GM23338 (cell line): ENCODE data around the gene LCE3B. TPM values are rescaled to one million over a fixed set of nuclear protein-coding genes. Genes with fewer than 3 reads are reported as not detected.
A peak's percentile ranks its signal among the peaks of the same experiment; 100 is the strongest.
"Not testable (repeated sequence)": the region's sequence is repeated elsewhere in the genome, so short reads cannot be mapped to it uniquely, and the experiment has no call there.

ENCODE experiments used
- ATAC-seq: fragments of 200-7000 bp; cut with Tn5 transposase; 3 replicates; pipeline ENCODE4 v1.9.1; 2020
- DNase-seq: peaks from one replicate; pipeline ENCODE4 v3.0.0-alpha.2; 2015; ENCODE audit warnings: low spot score
- H2AFZ ChIP-seq: fragments of 200-600 bp; sonication (generic); 2 replicates; pipeline ENCODE4 v1.8.0; 2016; ENCODE audit warnings: antibody characterized with exemption, mild to moderate bottlenecking, moderate library complexity
- H3F3A ChIP-seq: fragments of 200-600 bp; sonication (generic); replicated peaks from 2 replicates; pipeline ENCODE4 v1.8.0; 2017; ENCODE audit warnings: antibody characterized with exemption, mixed run types, low read depth
- H3K27ac ChIP-seq: fragments of 200-600 bp; sonication (generic); 2 replicates; pipeline ENCODE4 v1.6.1; 2016; ENCODE audit warnings: low read depth
- H3K27me3 ChIP-seq: fragments of 200-600 bp; sonication (generic); 2 replicates; pipeline ENCODE4 v1.8.0; 2016; ENCODE audit warnings: mild to moderate bottlenecking, mixed run types, moderate library complexity; ENCODE audit not compliant: insufficient read depth
- H3K36me3 ChIP-seq: fragments of 200-600 bp; sonication (generic); 2 replicates; pipeline ENCODE4 v1.8.0; 2016; ENCODE audit warnings: mild to moderate bottlenecking; ENCODE audit not compliant: insufficient read depth
- H3K4me1 ChIP-seq: fragments of 200-600 bp; sonication (generic); 2 replicates; pipeline ENCODE4 v1.8.0; 2016; ENCODE audit warnings: mild to moderate bottlenecking, moderate library complexity; ENCODE audit not compliant: insufficient read depth
- H3K4me2 ChIP-seq: fragments of 200-600 bp; sonication (generic); 2 replicates; pipeline ENCODE4 v1.7.1; 2017; ENCODE audit warnings: mixed run types
- H3K4me3 ChIP-seq: fragments of 200-600 bp; sonication (generic); 2 replicates; pipeline ENCODE4 v1.6.1; 2016; ENCODE audit warnings: mixed run types
- H3K79me2 ChIP-seq: fragments of 200-600 bp; sonication (generic); replicated peaks from 2 replicates; pipeline ENCODE4 v1.8.0; 2017; ENCODE audit warnings: mild to moderate bottlenecking; ENCODE audit not compliant: insufficient read depth
- H3K9me2 ChIP-seq: fragments of 200-600 bp; sonication (generic); 2 replicates; pipeline ENCODE4 v1.8.0; 2017; ENCODE audit not compliant: insufficient read depth
- H4K20me1 ChIP-seq: fragments of 200-600 bp; sonication (generic); replicated peaks from 2 replicates; pipeline ENCODE4 v1.8.0; 2017; ENCODE audit warnings: mild to moderate bottlenecking; ENCODE audit not compliant: insufficient read depth
- H3K27ac Mint-ChIP-seq: 2 replicates; pipeline ENCODE4 v1.8.0; 2020; ENCODE audit warnings: inconsistent platforms, mild to moderate bottlenecking, moderate library complexity, mixed read lengths
- H3K27me3 Mint-ChIP-seq: 3 replicates; pipeline ENCODE4 v1.8.0; 2022; ENCODE audit warnings: low read depth, mild to moderate bottlenecking, moderate library complexity, mixed read lengths, inconsistent platforms; ENCODE audit not compliant: insufficient read depth, poor library complexity
- H3K36me3 Mint-ChIP-seq: 3 replicates; pipeline ENCODE4 v1.8.0; 2021; ENCODE audit warnings: low read depth, mild to moderate bottlenecking, inconsistent platforms, moderate library complexity, mixed read lengths
- H3K4me1 Mint-ChIP-seq: 3 replicates; pipeline ENCODE4 v1.8.0; 2020; ENCODE audit warnings: mild to moderate bottlenecking, inconsistent platforms, mixed read lengths
- H3K4me3 Mint-ChIP-seq: 3 replicates; pipeline ENCODE4 v1.8.0; 2021; ENCODE audit warnings: moderate library complexity, mild to moderate bottlenecking, inconsistent platforms, mixed read lengths
- H3K9me3 Mint-ChIP-seq: 3 replicates; pipeline ENCODE4 v1.8.0; 2020; ENCODE audit warnings: moderate library complexity, mild to moderate bottlenecking, inconsistent platforms, mixed read lengths
- CREB1 ChIP-seq: fragments of 250-450 bp; sonication (Bioruptor Pico); IDR thresholded peaks from 2 replicates; pipeline ENCODE4 v1.5.0; 2020; ENCODE audit warnings: low read depth, mild to moderate bottlenecking, moderate library complexity
- EZH2 ChIP-seq: fragments of 200-600 bp; sonication (generic); IDR thresholded peaks from one replicate; pipeline ENCODE4 v1.8.0; 2017; ENCODE audit warnings: antibody characterized with exemption, mild to moderate bottlenecking, low read depth; ENCODE audit not compliant: unreplicated experiment
- EZH2phosphoT487 ChIP-seq: fragments of 200-600 bp; sonication (generic); IDR thresholded peaks from one replicate; pipeline ENCODE4 v1.8.1; 2018; ENCODE audit warnings: antibody characterized with exemption; ENCODE audit not compliant: unreplicated experiment
- STAT1 ChIP-seq: IDR thresholded peaks from one replicate; pipeline ENCODE4 v1.6.1; 2016; ENCODE audit warnings: antibody characterized with exemption; ENCODE audit not compliant: unreplicated experiment
- ZNF114 ChIP-seq: fragments of 250-450 bp; sonication (Bioruptor Pico); IDR thresholded peaks from 2 replicates; pipeline ENCODE4 v1.5.0; 2020; ENCODE audit warnings: mild to moderate bottlenecking, moderate library complexity
- ZNF331 ChIP-seq: fragments of 250-450 bp; sonication (Bioruptor Pico); IDR thresholded peaks from 2 replicates; pipeline ENCODE4 v1.5.0; 2020; ENCODE audit warnings: low read depth, mild to moderate bottlenecking, moderate library complexity
- ZNF462 ChIP-seq: fragments of 250-450 bp; sonication (Bioruptor Pico); IDR thresholded peaks from 2 replicates; pipeline ENCODE4 v1.5.0; 2020; ENCODE audit warnings: mild to moderate bottlenecking, moderate library complexity
- polyA plus RNA-seq: library from polyadenylated mRNA; unstranded; fragments of >200 nt; fragmentation: Nextera tagmentation; extraction: Ambion mirVana; gene quantifications from 2 replicates; pipeline ENCODE4 v1.2.1, GENCODE V29; 2016
- total RNA-seq: library from RNA; depleted of rRNA; stranded (reverse); fragments of >200 nt; shearing (Covaris generic); gene quantifications from 2 replicates; pipeline ENCODE4 v1.2.3, GENCODE V29; 2014
- TF ChIP-seq, protein P1 (sequence below), 2 experiments: fragments of 200-600 bp in 1 of 2; sonication (generic) in 1 of 2; conservative IDR thresholded peaks; 2 replicates each; pipeline versions ENCODE4 v1.5.1 to v1.6.1; 2016 to 2017; ENCODE audit warnings: antibody characterized with exemption in 2 of 2, low read depth in 2 of 2, mild to moderate bottlenecking in 2 of 2, moderate library complexity in 1 of 2
- TF ChIP-seq, protein P2 (sequence below): IDR thresholded peaks from one replicate; pipeline ENCODE4 v1.6.1; 2018; ENCODE audit warnings: antibody characterized with exemption; ENCODE audit not compliant: unreplicated experiment

The LCE3B gene
- total and polyA plus RNA-seq, 2 experiments from 2014 or later: not detected

GRCh38 chr1:152566681-152567080, 46.9 kb upstream of the LCE3B start, which contains the start of gene LCE3E (continued):
- no peak for TF ChIP-seq CREB1 (CRISPR knock-in tag)
- no peak for TF ChIP-seq ZNF462 (CRISPR knock-in tag)

- Mint-ChIP-seq H3K27ac (no peak overlapping the region), H3K36me3 (no peaks in the 10 kb centered on the region), H3K27me3 (peaks cover 2% of the 10 kb centered on the region), H3K4me1 (peaks cover 17% of the 10 kb centered on the region), H3K4me3 (no peak overlapping the region), H3K9me3 (peaks cover 3% of the 10 kb centered on the region; the same call in 1 of the 3 replicates)
- H3K27me3 ChIP-seq: no peaks in the 10 kb centered on the region
- no peaks in the 10 kb centered on the region for H3K79me2 ChIP-seq
- H3K9me2 ChIP-seq: peaks cover 24% of the 10 kb centered on the region
- no peak overlapping the region for H3K4me3 ChIP-seq
- TF ChIP-seq, protein P1, sequence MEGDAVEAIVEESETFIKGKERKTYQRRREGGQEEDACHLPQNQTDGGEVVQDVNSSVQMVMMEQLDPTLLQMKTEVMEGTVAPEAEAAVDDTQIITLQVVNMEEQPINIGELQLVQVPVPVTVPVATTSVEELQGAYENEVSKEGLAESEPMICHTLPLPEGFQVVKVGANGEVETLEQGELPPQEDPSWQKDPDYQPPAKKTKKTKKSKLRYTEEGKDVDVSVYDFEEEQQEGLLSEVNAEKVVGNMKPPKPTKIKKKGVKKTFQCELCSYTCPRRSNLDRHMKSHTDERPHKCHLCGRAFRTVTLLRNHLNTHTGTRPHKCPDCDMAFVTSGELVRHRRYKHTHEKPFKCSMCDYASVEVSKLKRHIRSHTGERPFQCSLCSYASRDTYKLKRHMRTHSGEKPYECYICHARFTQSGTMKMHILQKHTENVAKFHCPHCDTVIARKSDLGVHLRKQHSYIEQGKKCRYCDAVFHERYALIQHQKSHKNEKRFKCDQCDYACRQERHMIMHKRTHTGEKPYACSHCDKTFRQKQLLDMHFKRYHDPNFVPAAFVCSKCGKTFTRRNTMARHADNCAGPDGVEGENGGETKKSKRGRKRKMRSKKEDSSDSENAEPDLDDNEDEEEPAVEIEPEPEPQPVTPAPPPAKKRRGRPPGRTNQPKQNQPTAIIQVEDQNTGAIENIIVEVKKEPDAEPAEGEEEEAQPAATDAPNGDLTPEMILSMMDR (conservative IDR thresholded peaks at IDR 0.05; ENCODE audit: low read depth in 2 of 2): no peak
- TF ChIP-seq EZH2 (no peak), ZNF331 (CRISPR knock-in tag) (no peak), EZH2phosphoT487 (no peak), CREB1 (CRISPR knock-in tag) (no peak), STAT1 (no peak), ZNF114 (CRISPR knock-in tag) (no peak)
- TF ChIP-seq, protein P2, sequence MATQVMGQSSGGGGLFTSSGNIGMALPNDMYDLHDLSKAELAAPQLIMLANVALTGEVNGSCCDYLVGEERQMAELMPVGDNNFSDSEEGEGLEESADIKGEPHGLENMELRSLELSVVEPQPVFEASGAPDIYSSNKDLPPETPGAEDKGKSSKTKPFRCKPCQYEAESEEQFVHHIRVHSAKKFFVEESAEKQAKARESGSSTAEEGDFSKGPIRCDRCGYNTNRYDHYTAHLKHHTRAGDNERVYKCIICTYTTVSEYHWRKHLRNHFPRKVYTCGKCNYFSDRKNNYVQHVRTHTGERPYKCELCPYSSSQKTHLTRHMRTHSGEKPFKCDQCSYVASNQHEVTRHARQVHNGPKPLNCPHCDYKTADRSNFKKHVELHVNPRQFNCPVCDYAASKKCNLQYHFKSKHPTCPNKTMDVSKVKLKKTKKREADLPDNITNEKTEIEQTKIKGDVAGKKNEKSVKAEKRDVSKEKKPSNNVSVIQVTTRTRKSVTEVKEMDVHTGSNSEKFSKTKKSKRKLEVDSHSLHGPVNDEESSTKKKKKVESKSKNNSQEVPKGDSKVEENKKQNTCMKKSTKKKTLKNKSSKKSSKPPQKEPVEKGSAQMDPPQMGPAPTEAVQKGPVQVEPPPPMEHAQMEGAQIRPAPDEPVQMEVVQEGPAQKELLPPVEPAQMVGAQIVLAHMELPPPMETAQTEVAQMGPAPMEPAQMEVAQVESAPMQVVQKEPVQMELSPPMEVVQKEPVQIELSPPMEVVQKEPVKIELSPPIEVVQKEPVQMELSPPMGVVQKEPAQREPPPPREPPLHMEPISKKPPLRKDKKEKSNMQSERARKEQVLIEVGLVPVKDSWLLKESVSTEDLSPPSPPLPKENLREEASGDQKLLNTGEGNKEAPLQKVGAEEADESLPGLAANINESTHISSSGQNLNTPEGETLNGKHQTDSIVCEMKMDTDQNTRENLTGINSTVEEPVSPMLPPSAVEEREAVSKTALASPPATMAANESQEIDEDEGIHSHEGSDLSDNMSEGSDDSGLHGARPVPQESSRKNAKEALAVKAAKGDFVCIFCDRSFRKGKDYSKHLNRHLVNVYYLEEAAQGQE: no peak
- peaks cover 26% of the 10 kb centered on the region for H3K4me1 ChIP-seq
- no peak for DNase-seq
- no peak overlapping the region for H3K4me2 ChIP-seq
- no peak for ATAC-seq
- H3K36me3 ChIP-seq: no peaks in the 10 kb centered on the region
- H3F3A ChIP-seq: no peaks in the 10 kb centered on the region
- no peak overlapping the region for H3K27ac ChIP-seq
- H4K20me1 ChIP-seq: no peaks in the 10 kb centered on the region
- H2AFZ ChIP-seq: peak overlapping the region; percentile 73; the same call in 1 of the 2 replicates
These were observed 36.4 kb upstream of the LCE3B start for GRCh38 chr1:152577168-152577567.

GRCh38 chr1:152579526-152579925, 34.1 kb upstream of the LCE3B start:
- not testable (repeated sequence) for H3K9me3 Mint-ChIP-seq, H3K79me2 ChIP-seq, H2AFZ ChIP-seq, H3K27ac Mint-ChIP-seq, H3K36me3 Mint-ChIP-seq, DNase-seq, ATAC-seq, H3K27me3 ChIP-seq, H3K36me3 ChIP-seq, H3K27me3 Mint-ChIP-seq, H4K20me1 ChIP-seq, H3F3A ChIP-seq, H3K4me3 Mint-ChIP-seq, H3K4me3 ChIP-seq
- Histone ChIP-seq H3K9me2 (peaks cover 17% of the 10 kb centered on the region; the same call in 1 of the 2 replicates), H3K4me2 (peak overlapping the region; percentile 53; the same call in 1 of the 2 replicates), H3K27ac (peak overlapping the region; percentile 71), H3K4me1 (peaks cover 26% of the 10 kb centered on the region)
- H3K4me1 Mint-ChIP-seq: peaks cover 17% of the 10 kb centered on the region
